A549 (cell line): ENCODE measurements around the gene TRAPPC2L.

Experiments used
- ATOH8 ChIP-seq: fragments of 250-450 bp; sonication (Bioruptor Pico); IDR thresholded peaks from 2 replicates; pipeline ENCODE4 v1.5.0; 2020; ENCODE audit warnings: low read depth, mild to moderate bottlenecking, moderate library complexity
- ELK1 ChIP-seq: fragments of 150-350 bp; IDR thresholded peaks from 2 replicates; pipeline ENCODE4 v1.6.1; 2014; ENCODE audit warnings: low read depth, mild to moderate bottlenecking, low read length
- HOXA7 ChIP-seq: fragments of 250-450 bp; sonication (Bioruptor Pico); IDR thresholded peaks from 2 replicates; pipeline ENCODE4 v1.5.0; 2020; ENCODE audit warnings: mild to moderate bottlenecking, moderate library complexity
- KDM1A ChIP-seq: fragments of 200-600 bp; sonication (generic); IDR thresholded peaks from 2 replicates; pipeline ENCODE4 v1.6.1; 2016; ENCODE audit warnings: low read depth, mild to moderate bottlenecking
- MYC ChIP-seq: IDR thresholded peaks from 2 replicates; pipeline ENCODE4 v1.6.1; 2012; ENCODE audit warnings: mild to moderate bottlenecking, inconsistent platforms, low read length, improper control_type of control experiment, borderline replicate concordance
- PBX3 ChIP-seq: IDR thresholded peaks from 2 replicates; pipeline ENCODE4 v1.6.1; 2012
- POLR2A ChIP-seq: IDR thresholded peaks from 2 replicates; pipeline ENCODE4 v1.6.1; 2012; ENCODE audit warnings: mild to moderate bottlenecking, low read length
- RAD21 ChIP-seq, 2 experiments: fragments of >200 bp in 1 of 2; sonication (Bioruptor Twin) in 1 of 2; formaldehyde crosslinking in 1 of 2; IDR thresholded peaks in 1 of 2; conservative IDR thresholded peaks in 1 of 2; 2 replicates in 1 of 2; 3 replicates in 1 of 2; pipeline ENCODE4 v1.6.1; 2012 to 2018; ENCODE audit warnings: inconsistent platforms in 1 of 2
- SMC3 ChIP-seq: fragments of >200 bp; sonication (Bioruptor Twin); formaldehyde crosslinking; IDR thresholded peaks from 3 replicates; pipeline ENCODE4 v1.6.1; 2018; ENCODE audit warnings: inconsistent platforms
- USF2 ChIP-seq: fragments of 450-650 bp; IDR thresholded peaks from 2 replicates; pipeline ENCODE4 v1.6.1; 2014; ENCODE audit warnings: antibody characterized with exemption
- TF ChIP-seq, protein P1 (sequence below): fragments of >200 bp; sonication (Bioruptor Twin); formaldehyde crosslinking; IDR thresholded peaks from 3 replicates; pipeline ENCODE4 v1.5.1; 2016

- TF ChIP-seq POLR2A (no peak), ATOH8 (CRISPR knock-in tag) (no peak), RAD21 (conservative IDR thresholded peaks at IDR 0.05 in 1 of 2, IDR thresholded peaks at IDR 0.05 in 1 of 2) (no peak), MYC (no peak), HOXA7 (CRISPR knock-in tag) (no peak), KDM1A (no peak), ELK1 (no peak), SMC3 (no peak), PBX3 (no peak), USF2 (no peak)
- TF ChIP-seq, protein P1, sequence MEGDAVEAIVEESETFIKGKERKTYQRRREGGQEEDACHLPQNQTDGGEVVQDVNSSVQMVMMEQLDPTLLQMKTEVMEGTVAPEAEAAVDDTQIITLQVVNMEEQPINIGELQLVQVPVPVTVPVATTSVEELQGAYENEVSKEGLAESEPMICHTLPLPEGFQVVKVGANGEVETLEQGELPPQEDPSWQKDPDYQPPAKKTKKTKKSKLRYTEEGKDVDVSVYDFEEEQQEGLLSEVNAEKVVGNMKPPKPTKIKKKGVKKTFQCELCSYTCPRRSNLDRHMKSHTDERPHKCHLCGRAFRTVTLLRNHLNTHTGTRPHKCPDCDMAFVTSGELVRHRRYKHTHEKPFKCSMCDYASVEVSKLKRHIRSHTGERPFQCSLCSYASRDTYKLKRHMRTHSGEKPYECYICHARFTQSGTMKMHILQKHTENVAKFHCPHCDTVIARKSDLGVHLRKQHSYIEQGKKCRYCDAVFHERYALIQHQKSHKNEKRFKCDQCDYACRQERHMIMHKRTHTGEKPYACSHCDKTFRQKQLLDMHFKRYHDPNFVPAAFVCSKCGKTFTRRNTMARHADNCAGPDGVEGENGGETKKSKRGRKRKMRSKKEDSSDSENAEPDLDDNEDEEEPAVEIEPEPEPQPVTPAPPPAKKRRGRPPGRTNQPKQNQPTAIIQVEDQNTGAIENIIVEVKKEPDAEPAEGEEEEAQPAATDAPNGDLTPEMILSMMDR: no peak
Measured at GRCh38 chr16:88821168-88821850, 35.6 kb upstream of the TRAPPC2L start.
